Measurements from ENCODE around the gene PP2D1.
"Not testable (repeated sequence)": the region's sequence is repeated elsewhere in the genome, so short reads cannot be mapped to it uniquely, and the experiment has no call there.

GRCh38 chr3:20045141-20045540 lies 33.1 kb upstream of the PP2D1 start:
- TF ChIP-seq CTCF, POLR2A (IDR thresholded peaks at IDR 0.05): not testable (repeated sequence)

Data from testis (tissue), 2 donors.